ENCODE measurements around the gene BCAR1.

BCAR1 gene

DNA sequence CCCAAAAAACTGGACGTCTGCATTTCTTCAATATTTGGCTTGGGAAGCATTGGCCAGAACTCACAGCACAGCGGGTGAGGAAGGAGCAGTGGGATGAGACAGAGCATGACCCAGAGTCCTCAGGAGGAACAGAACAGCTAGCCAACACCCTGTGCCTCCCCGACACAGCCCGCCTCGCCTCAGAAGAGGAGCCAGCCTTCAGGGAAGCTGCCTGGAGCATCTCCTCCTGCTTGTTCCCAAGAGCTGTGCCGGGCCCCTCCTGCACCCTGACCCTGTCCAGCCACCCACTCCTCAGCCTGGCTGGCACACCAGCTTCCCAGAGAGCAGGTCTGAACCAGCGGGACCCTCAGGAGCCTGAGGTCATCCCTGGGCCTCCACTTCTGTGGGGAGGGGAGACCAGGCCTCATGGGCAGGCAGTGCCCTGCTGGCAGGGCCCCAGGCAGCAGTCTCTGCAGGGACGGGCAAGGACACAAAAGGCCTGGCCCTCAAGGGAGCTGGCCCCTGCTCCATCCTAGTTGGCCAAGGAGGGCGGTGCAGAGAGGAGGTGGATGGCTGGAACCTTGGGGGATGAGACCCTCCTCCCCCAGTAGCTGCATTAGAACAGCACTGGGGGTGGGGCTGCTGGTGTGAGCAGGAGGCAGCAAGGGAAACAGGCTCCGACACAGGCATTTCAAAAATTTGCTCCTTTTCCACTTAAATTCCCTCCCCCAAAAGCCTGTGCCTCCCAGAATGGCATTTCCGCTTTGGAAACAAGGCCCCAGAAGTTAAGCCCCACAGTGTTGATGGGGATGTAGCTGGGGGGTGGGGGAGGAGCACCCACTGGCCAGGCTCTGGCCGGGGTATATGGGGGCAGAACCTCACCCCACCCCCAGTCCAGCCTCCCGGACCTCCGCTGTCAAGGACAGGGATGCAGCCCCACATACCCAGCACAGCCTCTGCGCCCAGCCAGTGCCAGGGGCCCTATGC lies 1.8 kb upstream of the BCAR1 start:
- H3K9me3 Mint-ChIP-seq = no peaks in the 10 kb centered on the region
- H3K36me3 Mint-ChIP-seq (ENCODE audit: low read depth) = no peaks in the 10 kb centered on the region
- H3K4me1 Mint-ChIP-seq (ENCODE audit: low read depth) = peaks cover 7% of the 10 kb centered on the region
- H3K27ac Mint-ChIP-seq = no peak overlapping the region
- peaks cover 53% of the 10 kb centered on the region for H3K27me3 Mint-ChIP-seq
- no peak overlapping the region for H3K4me3 Mint-ChIP-seq

- Mint-ChIP-seq H3K27me3 (peaks cover 53% of the 10 kb centered on the region), H3K4me3 (peak overlapping the region; percentile 23), H3K27ac (no peak overlapping the region), H3K9me3 (no peaks in the 10 kb centered on the region), H3K4me1 (ENCODE audit: low read depth) (peaks cover 7% of the 10 kb centered on the region), H3K36me3 (ENCODE audit: low read depth) (no peaks in the 10 kb centered on the region)
Observed at GRCh38 chr16:75252049-75252864, 833 bp upstream of the BCAR1 start.

- Mint-ChIP-seq H3K27ac (no peak overlapping the region), H3K4me1 (ENCODE audit: low read depth) (peaks cover 7% of the 10 kb centered on the region), H3K9me3 (no peaks in the 10 kb centered on the region), H3K27me3 (peaks cover 53% of the 10 kb centered on the region), H3K4me3 (no peak overlapping the region), H3K36me3 (ENCODE audit: low read depth) (no peaks in the 10 kb centered on the region)
Observed at GRCh38 chr16:75250809-75251279, 580 bp downstream of the BCAR1 start.

DNA sequence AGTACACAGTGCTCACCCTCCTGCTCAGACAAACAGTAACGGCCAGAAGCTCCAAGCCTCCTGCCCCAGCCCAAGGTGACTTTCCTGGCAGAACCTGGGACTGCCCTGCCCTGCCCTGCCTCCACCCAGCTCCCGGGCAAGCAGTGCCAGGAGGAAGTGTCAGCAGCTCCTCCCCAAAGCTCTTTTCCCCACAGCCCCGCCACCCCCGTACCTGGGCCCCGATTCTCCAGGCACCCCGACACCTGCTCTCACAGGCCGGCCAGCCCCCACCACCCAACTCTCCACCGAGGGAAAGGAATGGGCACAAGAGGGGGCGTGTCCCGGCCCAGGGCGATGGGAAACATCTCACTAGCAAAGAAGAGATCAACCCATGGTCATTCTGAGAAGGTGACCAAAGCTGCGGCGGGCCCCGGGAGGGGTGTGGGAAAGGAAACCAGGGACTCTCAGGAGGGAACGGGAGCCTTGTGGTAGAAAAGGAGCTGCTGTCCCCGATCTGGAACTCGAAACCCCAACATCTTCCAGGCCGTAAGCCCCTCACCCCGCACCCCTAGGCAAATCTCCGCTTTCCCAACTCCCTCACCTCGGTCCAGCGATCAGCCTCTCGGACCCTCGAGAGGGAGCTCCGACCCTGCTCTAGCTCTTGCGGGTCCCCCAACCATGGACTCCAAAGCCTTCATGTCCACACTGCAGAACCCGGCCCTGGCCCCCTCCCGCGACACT lies 1.2 kb downstream of the BCAR1 start:
- Mint-ChIP-seq H3K27me3 (peaks cover 52% of the 10 kb centered on the region), H3K4me1 (ENCODE audit: low read depth) (peaks cover 7% of the 10 kb centered on the region), H3K36me3 (ENCODE audit: low read depth) (no peaks in the 10 kb centered on the region), H3K27ac (no peak overlapping the region), H3K4me3 (peak overlapping the region; percentile 37), H3K9me3 (no peaks in the 10 kb centered on the region)

DNA sequence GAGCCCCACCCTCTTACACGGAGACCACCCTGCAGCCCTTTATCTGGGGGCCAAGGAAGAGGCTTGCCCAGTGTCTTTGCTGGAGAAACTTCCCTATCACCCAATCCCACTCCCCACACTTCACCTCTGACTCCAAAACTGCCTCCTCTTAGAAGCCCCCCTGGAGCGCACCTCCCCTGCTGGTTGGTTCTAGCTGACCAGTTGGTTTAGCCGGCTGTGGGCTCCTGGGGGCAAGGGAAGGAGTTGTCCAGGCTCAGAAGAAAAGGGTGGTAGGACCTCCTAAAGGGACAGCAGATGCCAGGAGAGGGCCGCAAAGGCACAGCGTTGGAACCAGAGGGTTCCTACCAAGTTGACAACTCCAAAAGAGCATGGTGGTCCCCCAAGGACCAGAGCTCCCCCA lies 2.0 kb downstream of the BCAR1 start:
- no peak overlapping the region for H3K27ac Mint-ChIP-seq
- no peaks in the 10 kb centered on the region for H3K36me3 Mint-ChIP-seq (ENCODE audit: low read depth)
- H3K4me1 Mint-ChIP-seq (ENCODE audit: low read depth) = peaks cover 7% of the 10 kb centered on the region
- no peaks in the 10 kb centered on the region for H3K9me3 Mint-ChIP-seq
- peaks cover 46% of the 10 kb centered on the region for H3K27me3 Mint-ChIP-seq
- no peak overlapping the region for H3K4me3 Mint-ChIP-seq

GRCh38 chr16:75248536-75249380 lies 2.7 kb downstream of the BCAR1 start:
- H3K9me3 Mint-ChIP-seq = no peaks in the 10 kb centered on the region
- no peaks in the 10 kb centered on the region for H3K36me3 Mint-ChIP-seq (ENCODE audit: low read depth)
- no peak overlapping the region for H3K27ac Mint-ChIP-seq
- peaks cover 7% of the 10 kb centered on the region for H3K4me1 Mint-ChIP-seq (ENCODE audit: low read depth)
- H3K4me3 Mint-ChIP-seq = no peak overlapping the region
- H3K27me3 Mint-ChIP-seq = peaks cover 41% of the 10 kb centered on the region

- Mint-ChIP-seq H3K4me3 (no peak overlapping the region), H3K27me3 (peaks cover 37% of the 10 kb centered on the region), H3K27ac (no peak overlapping the region), H3K9me3 (no peaks in the 10 kb centered on the region), H3K4me1 (ENCODE audit: low read depth) (peaks cover 7% of the 10 kb centered on the region), H3K36me3 (ENCODE audit: low read depth) (no peaks in the 10 kb centered on the region)
Observed at GRCh38 chr16:75248142-75248535, 3.3 kb downstream of the BCAR1 start.

- Mint-ChIP-seq H3K4me3 (no peak overlapping the region), H3K9me3 (no peaks in the 10 kb centered on the region), H3K4me1 (ENCODE audit: low read depth) (peaks cover 7% of the 10 kb centered on the region), H3K36me3 (ENCODE audit: low read depth) (no peaks in the 10 kb centered on the region), H3K27ac (no peak overlapping the region), H3K27me3 (peaks cover 32% of the 10 kb centered on the region)
Observed at GRCh38 chr16:75247249-75247648, 4.2 kb downstream of the BCAR1 start.

GRCh38 chr16:75246504-75247205 lies 4.8 kb downstream of the BCAR1 start:
- Mint-ChIP-seq H3K4me3 (no peak overlapping the region), H3K4me1 (ENCODE audit: low read depth) (peaks cover 3% of the 10 kb centered on the region), H3K36me3 (ENCODE audit: low read depth) (no peaks in the 10 kb centered on the region), H3K9me3 (no peaks in the 10 kb centered on the region), H3K27me3 (peaks cover 27% of the 10 kb centered on the region), H3K27ac (no peak overlapping the region)

- Mint-ChIP-seq H3K36me3 (ENCODE audit: low read depth) (no peaks in the 10 kb centered on the region), H3K27me3 (peaks cover 26% of the 10 kb centered on the region), H3K9me3 (no peaks in the 10 kb centered on the region), H3K27ac (no peak overlapping the region), H3K4me1 (ENCODE audit: low read depth) (no peaks in the 10 kb centered on the region), H3K4me3 (no peak overlapping the region)
Observed at GRCh38 chr16:75244844-75245758, 6.3 kb downstream of the BCAR1 start.

GRCh38 chr16:75244225-75244809 lies 7.1 kb downstream of the BCAR1 start:
- H3K36me3 Mint-ChIP-seq (ENCODE audit: low read depth) = no peaks in the 10 kb centered on the region
- H3K4me1 Mint-ChIP-seq (ENCODE audit: low read depth) = no peaks in the 10 kb centered on the region
- H3K27ac Mint-ChIP-seq = no peak overlapping the region
- H3K4me3 Mint-ChIP-seq = no peak overlapping the region
- peaks cover 21% of the 10 kb centered on the region for H3K27me3 Mint-ChIP-seq
- no peaks in the 10 kb centered on the region for H3K9me3 Mint-ChIP-seq

- peaks cover 21% of the 10 kb centered on the region for H3K27me3 Mint-ChIP-seq
- no peak overlapping the region for H3K27ac Mint-ChIP-seq
- no peak overlapping the region for H3K4me3 Mint-ChIP-seq
- H3K36me3 Mint-ChIP-seq (ENCODE audit: low read depth) = no peaks in the 10 kb centered on the region
- no peaks in the 10 kb centered on the region for H3K4me1 Mint-ChIP-seq (ENCODE audit: low read depth)
- H3K9me3 Mint-ChIP-seq = no peaks in the 10 kb centered on the region
Observed at GRCh38 chr16:75243667-75244224, 7.7 kb downstream of the BCAR1 start.
